Pancreas (tissue), 10 donors: Measurements from ENCODE around the gene RGS7. TPM values are rescaled to one million over a fixed set of nuclear protein-coding genes. Genes with fewer than 3 reads are reported as not detected.

Experiments
- ATAC-seq, 4 donors: fragments of 200-7000 bp; cut with Tn5 transposase; one replicate each; pipeline versions ENCODE4 v1.8.0 to v1.9.1; 2020; ENCODE audit warnings: mild to moderate bottlenecking in 4 of 4, moderate library complexity in 4 of 4
- DNase-seq, 6 donors: peaks; one replicate each; pipeline ENCODE4 v3.0.0-alpha.2; 2020
- FAIRE-seq: peaks from 2 replicates; lab custom pipeline; 2012; peaks lifted over from hg19 to GRCh38; lab: Jason Lieb, UNC
- H3K27ac ChIP-seq, 4 donors: fragments of 200-600 bp; sonication (generic); 1 replicate in 3 of 4; 2 replicates in 1 of 4; pipeline versions ENCODE4 v1.5.0 to v1.8.0; 2020
- H3K27me3 ChIP-seq, 4 donors: fragments of 200-600 bp; one replicate each; pipeline ENCODE4 v1.8.0; 2021
- H3K36me3 ChIP-seq, 3 donors: fragments of 200-600 bp; sonication (generic) in 1 of 3; one replicate each; pipeline versions ENCODE4 v1.5.0 to v1.8.0; 2020 to 2021
- H3K4me1 ChIP-seq, 3 donors: fragments of 200-600 bp; one replicate each; pipeline ENCODE4 v1.8.0; 2021
- H3K4me3 ChIP-seq, 4 donors: fragments of 200-600 bp; sonication (generic) in 2 of 4; one replicate each; pipeline versions ENCODE4 v1.5.0 to v1.8.0; 2020 to 2021
- H3K9me3 ChIP-seq, 4 donors: fragments of 200-600 bp; one replicate each; pipeline ENCODE4 v1.8.0; 2021
- CTCF ChIP-seq, 4 donors: fragments of 200-600 bp; sonication (generic) in 3 of 4; IDR thresholded peaks; one replicate each; pipeline versions ENCODE4 v1.5.0 to v1.8.0; 2021; ENCODE audit warnings: antibody characterized with exemption in 4 of 4
- WGBS, 2 donors: extraction: QIAGEN DNeasy Blood & Tissue Kit; methylation state at CpG; one replicate each; pipeline ENCODE4 v1.1.7; 2013; 5-methylcytosine and 5-hydroxymethylcytosine counted together
- intact Hi-C, 3 donors: fragments of 100-400 bp; cut with DNase I; formaldehyde crosslinking; loops; one replicate each; pipeline versions ENCODE4 v1.11.1 to v1.14.2; 2022
- polyA plus RNA-seq, 2 donors: library from polyadenylated mRNA; stranded (reverse); fragments of 200-250 nt; gene quantifications; one replicate each; pipeline ENCODE4 v1.2.3, GENCODE V29; 2013
- total RNA-seq, 6 donors: library from RNA; stranded (reverse); fragmentation: NEBNext Ultra II Directional in 4 of 6; extraction: Animal tissue kit (Norgen Biotek cat#: 25700) in 4 of 6; gene quantifications; one replicate each; pipeline versions ENCODE4 v1.2.1 to v1.2.4, GENCODE V29; 2021 to 2023
- donor health status: healthy with polysubstance abuse.
- donor health status: DM: no; HTN: no; CAD: no; lungs with moderate emphysema.
- donor health status: DM: no; HTN: no; CAD: no.
- donor health status: control.
- donor health status: control.
- donor health status: Bipolar disorder and iron deficiency.
- donor health status: DM: yes; HTN: yes; CAD: no.
- donor health status: DM: no; HTN: no; CAD: no.
- donor health status: DM: no; HTN: no; CAD: no.
- donor health status: DM: yes; HTN: yes; CAD: no.

RGS7 gene
- total and polyA plus RNA-seq, 8 donors, result 0.08 to 4.2 (median 0.33) TPM

DNA sequence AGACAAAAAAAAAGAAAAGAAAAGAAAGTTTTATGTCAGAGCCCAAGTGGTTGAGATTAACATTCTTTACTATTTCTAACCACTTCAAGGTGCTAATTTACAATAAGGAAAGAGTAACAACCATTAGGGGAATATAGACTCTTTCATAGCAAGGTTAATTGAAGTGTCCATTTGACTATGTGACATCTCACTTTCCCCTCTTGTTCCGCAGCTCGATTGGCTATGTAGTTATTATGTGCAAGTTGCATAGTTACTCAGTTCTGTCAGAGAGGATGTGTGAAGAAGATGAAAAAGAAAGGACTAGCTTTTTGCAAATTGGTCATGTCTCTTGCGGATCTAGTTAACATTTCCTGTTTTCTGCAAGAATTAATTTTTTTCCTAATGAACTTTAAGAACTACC lies 273.7 kb downstream of the RGS7 start:
- intact Hi-C loops, result no loop called here
- 88% methylated on average over 3 of the region's 3 CpGs for WGBS, 2 donors
- no peak for ATAC-seq
- Histone ChIP-seq H3K27me3 (no peaks in the 10 kb centered on the region), H3K36me3 (no peaks in the 10 kb centered on the region), H3K4me1 (no peaks in the 10 kb centered on the region), H3K9me3 (no peaks in the 10 kb centered on the region), H3K4me3 (no peak overlapping the region), H3K27ac (no peak overlapping the region)
- no peak for DNase-seq
- FAIRE-seq, result no peak
- TF ChIP-seq CTCF (IDR thresholded peaks at IDR 0.05), result no peak

- Histone ChIP-seq H3K9me3 (no peaks in the 10 kb centered on the region), H3K27me3 (no peaks in the 10 kb centered on the region), H3K27ac (no peak overlapping the region), H3K4me1 (no peaks in the 10 kb centered on the region), H3K4me3 (no peak overlapping the region), H3K36me3 (no peaks in the 10 kb centered on the region)
- no peak for ATAC-seq
- intact Hi-C loops, result no loop called here
- TF ChIP-seq CTCF (IDR thresholded peaks at IDR 0.05), result no peak
- FAIRE-seq, result no peak
- 54 to 55% methylated on average over 2 of the region's 2 CpGs for WGBS, 2 donors
- no peak for DNase-seq
Observed at GRCh38 chr1:241081473-241081872, 275.5 kb downstream of the RGS7 start.

GRCh38 chr1:241079459-241079858 lies 277.5 kb downstream of the RGS7 start:
- Histone ChIP-seq H3K4me1 (no peaks in the 10 kb centered on the region), H3K4me3 (no peak overlapping the region), H3K36me3 (no peaks in the 10 kb centered on the region), H3K27ac (no peak overlapping the region), H3K9me3 (no peaks in the 10 kb centered on the region), H3K27me3 (no peaks in the 10 kb centered on the region)
- DNase-seq (no peak), FAIRE-seq (no peak), ATAC-seq (no peak)
- TF ChIP-seq CTCF (IDR thresholded peaks at IDR 0.05), result no peak
- intact Hi-C loops, result no loop called here
- WGBS, 2 donors, result 73 to 76% methylated on average over 1 of the region's 1 CpG

DNA sequence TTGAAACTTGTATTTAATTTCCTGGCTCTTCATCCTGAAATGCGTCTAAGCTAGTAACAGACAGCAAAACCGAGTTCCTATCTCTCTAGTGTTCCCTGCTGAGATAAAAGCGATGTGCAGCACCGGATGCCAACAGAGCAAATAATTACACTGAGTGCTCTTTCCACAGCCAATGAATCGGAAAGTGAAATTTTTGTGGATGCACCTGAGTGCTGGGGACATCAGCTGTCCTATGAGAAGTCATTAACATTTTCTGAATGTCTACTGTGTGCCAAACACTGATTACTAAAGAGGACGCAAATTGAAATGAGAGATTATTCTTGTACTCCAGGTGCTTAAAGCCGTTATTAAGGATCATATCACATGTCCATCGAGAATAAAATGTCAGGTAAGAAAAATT lies 278.0 kb downstream of the RGS7 start:
- Histone ChIP-seq H3K9me3 (no peaks in the 10 kb centered on the region), H3K36me3 (no peaks in the 10 kb centered on the region), H3K27ac (no peak overlapping the region), H3K4me3 (no peak overlapping the region), H3K27me3 (no peaks in the 10 kb centered on the region), H3K4me1 (no peaks in the 10 kb centered on the region)
- ATAC-seq (peak in 1 of 4 donors; percentile 37), DNase-seq (no peak), FAIRE-seq (no peak)
- intact Hi-C loops, result no loop called here
- no peak for TF ChIP-seq CTCF (IDR thresholded peaks at IDR 0.05)
- 27 to 44% methylated on average over 8 of the region's 8 CpGs for WGBS, 2 donors

GRCh38 chr1:241077386-241078147 lies 279.4 kb downstream of the RGS7 start:
- intact Hi-C loops, result no loop called here
- H3K36me3 ChIP-seq, result no peaks in the 10 kb centered on the region
- DNase-seq (no peak), ATAC-seq (peak in 1 of 4 donors; percentile 28), FAIRE-seq (no peak)
- no peaks in the 10 kb centered on the region for H3K27me3 ChIP-seq
- no peaks in the 10 kb centered on the region for H3K4me1 ChIP-seq
- no peak for TF ChIP-seq CTCF (IDR thresholded peaks at IDR 0.05)
- H3K9me3 ChIP-seq, result no peaks in the 10 kb centered on the region
- no peak overlapping the region for H3K27ac ChIP-seq
- H3K4me3 ChIP-seq, result no peak overlapping the region
- WGBS, 2 donors, result 50 to 59% methylated on average over 11 of the region's 11 CpGs
